Measurements from ENCODE around the gene LRRC4.
A peak's percentile ranks its signal among the peaks of the same experiment; 100 is the strongest.

Gene LRRC4

DNA sequence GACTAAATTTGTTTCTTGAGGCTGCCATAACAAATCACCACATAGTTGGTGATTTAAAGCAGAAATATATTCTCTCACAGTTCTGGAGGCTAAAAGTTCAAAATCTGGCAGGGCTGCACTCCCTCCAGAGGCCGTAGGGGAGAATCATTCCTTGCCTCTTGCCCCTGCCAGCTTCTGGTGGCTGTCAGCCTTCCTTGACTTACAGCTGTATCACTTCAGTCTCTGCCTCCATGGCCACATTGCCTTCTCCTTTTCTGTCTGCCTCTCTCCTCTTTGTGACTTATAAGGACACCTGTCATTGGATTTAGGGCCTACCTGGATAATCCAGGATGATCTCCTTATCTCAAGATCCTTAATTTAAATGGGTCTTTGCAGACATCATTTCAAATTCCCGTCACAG lies 5.8 kb upstream of the LRRC4 start:
- no peak overlapping the region for H3K4me3 ChIP-seq (ENCODE audit: low read depth, low read length)
- POLR2A ChIA-PET, result no interaction called here
- no peak for DNase-seq (ENCODE audit: low read depth, low spot score)
- CTCF ChIA-PET, result interaction anchor here (1.1 to 3.2 kb wide), 3 partner anchors 11 to 330 kb away, joined by 3 to 28 read pairs (median 3); no protein-coding TSS in a partner anchor
- TF ChIP-seq, protein P1, sequence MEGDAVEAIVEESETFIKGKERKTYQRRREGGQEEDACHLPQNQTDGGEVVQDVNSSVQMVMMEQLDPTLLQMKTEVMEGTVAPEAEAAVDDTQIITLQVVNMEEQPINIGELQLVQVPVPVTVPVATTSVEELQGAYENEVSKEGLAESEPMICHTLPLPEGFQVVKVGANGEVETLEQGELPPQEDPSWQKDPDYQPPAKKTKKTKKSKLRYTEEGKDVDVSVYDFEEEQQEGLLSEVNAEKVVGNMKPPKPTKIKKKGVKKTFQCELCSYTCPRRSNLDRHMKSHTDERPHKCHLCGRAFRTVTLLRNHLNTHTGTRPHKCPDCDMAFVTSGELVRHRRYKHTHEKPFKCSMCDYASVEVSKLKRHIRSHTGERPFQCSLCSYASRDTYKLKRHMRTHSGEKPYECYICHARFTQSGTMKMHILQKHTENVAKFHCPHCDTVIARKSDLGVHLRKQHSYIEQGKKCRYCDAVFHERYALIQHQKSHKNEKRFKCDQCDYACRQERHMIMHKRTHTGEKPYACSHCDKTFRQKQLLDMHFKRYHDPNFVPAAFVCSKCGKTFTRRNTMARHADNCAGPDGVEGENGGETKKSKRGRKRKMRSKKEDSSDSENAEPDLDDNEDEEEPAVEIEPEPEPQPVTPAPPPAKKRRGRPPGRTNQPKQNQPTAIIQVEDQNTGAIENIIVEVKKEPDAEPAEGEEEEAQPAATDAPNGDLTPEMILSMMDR (IDR thresholded peaks at IDR 0.05; ENCODE audit: insufficient read depth, low read length, missing control alignments), result no peak

DNA sequence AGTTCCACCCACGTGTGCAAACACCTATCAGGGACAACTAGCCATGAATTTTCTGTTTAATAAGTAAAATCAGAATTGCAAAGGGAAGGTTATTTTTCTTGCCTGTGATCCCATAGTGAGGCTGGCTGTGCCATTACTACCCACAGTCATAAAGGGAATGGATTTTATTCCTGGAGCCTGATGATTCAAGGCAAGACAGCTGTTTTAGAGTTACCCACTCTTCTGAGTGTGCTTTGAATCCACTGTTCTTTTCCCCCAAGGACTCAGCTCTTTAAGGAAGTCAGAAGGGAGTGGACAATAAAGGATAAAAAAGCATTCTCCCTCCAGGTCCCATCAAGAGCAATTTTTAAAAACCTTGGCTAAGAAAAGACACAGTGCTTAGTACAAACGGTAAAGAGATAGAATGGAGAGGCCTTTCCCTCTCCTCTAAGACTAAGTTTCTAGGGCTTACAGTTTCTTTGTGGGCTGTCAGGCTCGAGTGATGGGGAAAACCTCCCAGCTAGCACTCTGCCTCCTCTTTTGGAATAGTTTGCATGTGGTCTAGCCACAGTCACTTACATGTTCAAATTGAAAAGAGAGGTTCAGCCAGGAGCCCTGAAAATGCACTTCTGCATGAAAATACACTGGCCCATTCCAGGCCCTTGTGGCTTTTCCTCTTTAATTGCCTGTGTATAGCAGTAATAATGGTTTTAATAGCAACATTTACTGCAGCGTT lies 5.1 kb upstream of the LRRC4 start:
- ChIA-PET POLR2A (no interaction called here), CTCF (interaction anchor here (0.9 to 3.2 kb wide), 10 partner anchors 8 to 329 kb away, joined by 3 to 28 read pairs (median 3); no protein-coding TSS in a partner anchor)
- no peak for DNase-seq (ENCODE audit: low read depth, low spot score)
- no peak overlapping the region for H3K4me3 ChIP-seq (ENCODE audit: low read depth, low read length)
- TF ChIP-seq, protein P1 (IDR thresholded peaks at IDR 0.05; ENCODE audit: insufficient read depth, low read length, missing control alignments), result no peak

DNA sequence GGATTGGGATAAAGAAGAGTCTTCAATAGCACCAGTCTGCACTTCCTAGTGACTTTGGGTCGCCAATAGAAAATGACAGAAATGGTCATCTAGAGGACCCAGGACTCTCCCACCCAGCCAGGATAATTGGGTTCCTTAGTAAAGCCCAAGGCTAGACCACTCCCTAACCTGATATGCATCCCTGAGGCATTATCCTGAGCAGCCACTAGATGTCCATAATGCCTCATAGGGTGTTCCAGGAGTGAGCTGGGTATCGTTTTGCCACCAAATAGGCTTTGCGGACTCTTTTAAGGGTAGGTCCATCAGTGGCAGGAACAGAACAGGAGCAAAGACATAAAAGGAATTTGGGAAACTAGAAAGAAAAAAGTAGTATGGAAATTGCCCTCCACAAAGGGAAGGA lies 4.5 kb upstream of the LRRC4 start:
- ChIA-PET POLR2A (no interaction called here), CTCF (interaction anchor here (0.7 to 3.2 kb wide), 12 partner anchors 8 to 319 kb away, joined by 3 to 28 read pairs (median 3); no protein-coding TSS in a partner anchor)
- no peak overlapping the region for H3K4me3 ChIP-seq (ENCODE audit: low read depth, low read length)
- no peak for DNase-seq (ENCODE audit: low read depth, low spot score)
- TF ChIP-seq, protein P1 (IDR thresholded peaks at IDR 0.05; ENCODE audit: insufficient read depth, low read length, missing control alignments), result peak; percentile 46

DNA sequence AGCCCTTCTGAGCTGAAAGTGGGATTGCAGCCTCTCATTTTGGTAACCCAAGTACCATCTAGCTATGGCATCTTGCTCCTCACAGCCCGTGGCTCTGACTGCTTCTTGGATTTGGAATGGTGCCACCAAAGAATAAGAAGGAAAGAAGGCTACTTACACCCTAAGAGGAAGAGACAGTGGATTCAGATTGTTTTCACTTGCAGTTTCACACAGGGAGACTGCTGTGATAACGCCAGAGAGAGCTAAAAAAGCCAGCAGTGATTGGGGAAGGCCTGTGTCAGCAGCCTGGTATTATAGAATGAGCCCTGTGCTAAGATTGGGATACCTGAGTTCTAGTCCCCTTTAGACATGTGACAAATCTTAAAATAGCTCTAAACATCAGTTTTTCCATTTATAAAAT lies 3.6 kb upstream of the LRRC4 start:
- POLR2A ChIA-PET, result no interaction called here
- CTCF ChIA-PET, result interaction anchor here (0.7 to 3.2 kb wide), 12 partner anchors 10 to 326 kb away, joined by 3 to 28 read pairs (median 4); no protein-coding TSS in a partner anchor
- TF ChIP-seq, protein P1 (IDR thresholded peaks at IDR 0.05; ENCODE audit: insufficient read depth, low read length, missing control alignments), result no peak
- no peak overlapping the region for H3K4me3 ChIP-seq (ENCODE audit: low read depth, low read length)
- no peak for DNase-seq (ENCODE audit: low read depth, low spot score)

DNA sequence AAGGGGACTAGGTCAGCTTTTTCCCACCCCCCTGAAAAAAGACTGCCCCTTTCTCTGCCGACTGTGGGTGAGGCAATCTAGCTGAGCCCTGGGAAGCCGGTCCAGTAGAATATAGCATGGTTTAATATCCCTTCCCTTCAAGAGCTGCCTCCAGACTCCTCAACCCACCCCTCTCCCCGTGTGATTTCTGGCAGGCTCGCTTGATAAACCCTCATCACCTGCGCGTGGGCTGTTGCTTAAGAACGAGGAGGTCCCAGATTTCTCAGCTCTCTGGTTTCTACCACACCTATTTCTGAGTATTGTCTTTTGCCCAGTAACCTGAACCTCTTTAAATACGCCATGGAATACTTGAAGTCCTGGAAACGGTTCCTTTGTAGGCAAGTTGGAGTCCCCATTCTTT lies 2.0 kb upstream of the LRRC4 start:
- ChIA-PET POLR2A (no interaction called here), CTCF (interaction anchor here (1.0 to 1.7 kb wide), 8 partner anchors 8 to 176 kb away, joined by 3 to 6 read pairs (median 4); no protein-coding TSS in a partner anchor)
- TF ChIP-seq, protein P1 (IDR thresholded peaks at IDR 0.05; ENCODE audit: insufficient read depth, low read length, missing control alignments), result no peak

DNA sequence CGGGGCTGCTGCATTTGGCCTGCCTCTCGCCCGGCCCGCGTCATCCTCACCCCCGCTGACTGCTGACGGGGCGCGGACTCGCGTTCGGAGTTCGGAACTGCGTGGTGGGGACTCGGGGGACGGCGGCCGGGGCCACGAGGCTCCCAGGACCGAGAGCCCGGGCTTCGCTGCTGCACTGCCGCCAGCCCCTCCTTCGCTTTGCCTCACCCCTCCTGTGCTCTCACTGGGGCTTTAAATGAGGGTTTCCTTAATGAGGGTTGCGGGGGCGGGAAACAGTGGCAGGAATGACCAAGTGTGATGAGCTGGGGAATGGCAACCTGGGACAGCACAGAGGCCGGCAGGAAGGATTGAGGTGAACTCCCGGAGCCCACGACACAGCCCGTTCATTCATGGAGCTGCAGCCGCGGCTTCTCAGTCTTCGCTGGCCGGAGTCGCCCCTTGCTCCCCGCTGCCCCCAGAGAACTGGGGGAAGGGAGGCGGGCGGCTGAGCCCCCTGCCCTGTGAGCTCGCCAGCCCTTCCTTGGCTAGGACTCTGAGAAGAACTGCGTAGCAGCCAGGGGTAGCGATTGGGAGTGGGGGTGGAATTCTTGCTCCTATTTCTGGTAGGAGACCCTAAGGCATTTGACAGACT lies 1.5 kb upstream of the LRRC4 start:
- H3K4me3 ChIP-seq (ENCODE audit: low read depth, low read length), result peak overlapping the region; percentile 53
- ChIA-PET CTCF (interaction anchor here (1.0 to 1.7 kb wide), 8 partner anchors 8 to 177 kb away, joined by 3 to 6 read pairs (median 4); no protein-coding TSS in a partner anchor), POLR2A (no interaction called here)
- DNase-seq (ENCODE audit: low read depth, low spot score), result no peak
- TF ChIP-seq, protein P1 (IDR thresholded peaks at IDR 0.05; ENCODE audit: insufficient read depth, low read length, missing control alignments), result no peak

More for the DNA sequence above, 2.0 kb upstream of the LRRC4 start:
- no peak for DNase-seq (ENCODE audit: low read depth, low spot score)
- no peak overlapping the region for H3K4me3 ChIP-seq (ENCODE audit: low read depth, low read length)

All from AG04449 (cell line).